Mesendoderm (in vitro differentiated cells): ENCODE measurements around the gene NAPSA.
A peak's percentile ranks its signal among the peaks of the same experiment; 100 is the strongest.
"Not testable (repeated sequence)": the region's sequence is repeated elsewhere in the genome, so short reads cannot be mapped to it uniquely, and the experiment has no call there.

Source experiments
- DNase-seq: peaks from one replicate; pipeline ENCODE4 v3.0.0; 2013
- H2AK5ac ChIP-seq: 2 replicates; pipeline ENCODE4 v1.6.1; 2013; ENCODE audit warnings: low read length, inconsistent platforms
- H2BK120ac ChIP-seq: 2 replicates; pipeline ENCODE4 v1.6.1; 2013; ENCODE audit warnings: low read depth, mild to moderate bottlenecking, low read length, moderate library complexity, mixed read lengths
- H2BK15ac ChIP-seq: replicated peaks from 2 replicates; pipeline ENCODE4 v1.6.1; 2013; ENCODE audit warnings: low read depth, mild to moderate bottlenecking, moderate library complexity
- H2BK5ac ChIP-seq: 2 replicates; pipeline ENCODE4 v1.6.1; 2013; ENCODE audit warnings: low read length, inconsistent platforms
- H3K18ac ChIP-seq: 2 replicates; pipeline ENCODE4 v1.6.1; 2013; ENCODE audit warnings: mild to moderate bottlenecking, low read length, mixed read lengths
- H3K23ac ChIP-seq: one replicate; pipeline ENCODE4 v1.6.1; 2013; ENCODE audit warnings: low read length
- H3K27ac ChIP-seq: 2 replicates; pipeline ENCODE4 v1.5.1; 2013; ENCODE audit warnings: low read depth, mild to moderate bottlenecking, inconsistent platforms, low read length, moderate library complexity
- H3K27me3 ChIP-seq: 2 replicates; pipeline ENCODE4 v1.6.1; 2013; ENCODE audit warnings: low read length, control low read depth, mild to moderate bottlenecking, inconsistent platforms; ENCODE audit not compliant: insufficient read depth, poor library complexity
- H3K36me3 ChIP-seq: 2 replicates; pipeline ENCODE4 v1.6.1; 2013; ENCODE audit warnings: low read length, inconsistent platforms; ENCODE audit not compliant: control insufficient read depth, insufficient read depth
- H3K4ac ChIP-seq: one replicate; pipeline ENCODE4 v1.6.1; 2013; ENCODE audit warnings: low read depth, mild to moderate bottlenecking, low read length, moderate library complexity
- H3K4me1 ChIP-seq: 2 replicates; pipeline ENCODE4 v1.6.1; 2013; ENCODE audit warnings: low read depth, low read length, inconsistent platforms; ENCODE audit not compliant: control insufficient read depth
- H3K4me2 ChIP-seq: 2 replicates; pipeline ENCODE4 v1.6.1; 2013; ENCODE audit warnings: low read length
- H3K4me3 ChIP-seq: 2 replicates; pipeline ENCODE4 v1.5.1; 2013; ENCODE audit warnings: mild to moderate bottlenecking, low read length
- H3K56ac ChIP-seq: one replicate; pipeline ENCODE4 v1.6.1; 2013; ENCODE audit warnings: low read length
- H3K79me1 ChIP-seq: 2 replicates; pipeline ENCODE4 v1.6.1; 2013; ENCODE audit warnings: low read length, inconsistent platforms
- H3K79me2 ChIP-seq: 2 replicates; pipeline ENCODE4 v1.6.1; 2013; ENCODE audit warnings: mild to moderate bottlenecking, low read length; ENCODE audit not compliant: control insufficient read depth, insufficient read depth
- H3K9ac ChIP-seq: 2 replicates; pipeline ENCODE4 v1.6.1; 2013; ENCODE audit warnings: low read length, inconsistent platforms
- H4K5ac ChIP-seq: one replicate; pipeline ENCODE4 v1.6.1; 2013; ENCODE audit warnings: low read length
- H4K8ac ChIP-seq: one replicate; pipeline ENCODE4 v1.6.1; 2013; ENCODE audit warnings: low read depth, mild to moderate bottlenecking, control low read depth, low read length, moderate library complexity
- WGBS: extraction: QIAGEN DNeasy Blood & Tissue Kit; methylation state at CpG from one replicate; pipeline ENCODE4 v1.1.7; 2013; ENCODE audit warnings: low lambda C conversion rate, missing lambda C conversion rate; ENCODE audit not compliant: insufficient coverage; ENCODE audit errors: extremely low coverage; 5-methylcytosine and 5-hydroxymethylcytosine counted together

The NAPSA gene

GRCh38 chr19:50340331-50340730 lies 25.1 kb downstream of the NAPSA start:
- Histone ChIP-seq H2AK5ac (no peak overlapping the region), H3K56ac (no peak overlapping the region), H3K18ac (no peak overlapping the region), H2BK5ac (no peak overlapping the region), H3K36me3 (no peaks in the 10 kb centered on the region), H2BK120ac (no peak overlapping the region), H3K4ac (no peak overlapping the region), H3K79me2 (no peaks in the 10 kb centered on the region), H4K5ac (no peak overlapping the region), H3K23ac (no peak overlapping the region), H3K27me3 (no peaks in the 10 kb centered on the region), H3K27ac (no peak overlapping the region), H4K8ac (no peak overlapping the region), H3K79me1 (no peaks in the 10 kb centered on the region), H3K4me3 (no peak overlapping the region), H3K4me2 (no peak overlapping the region), H2BK15ac (no peak overlapping the region), H3K4me1 (no peaks in the 10 kb centered on the region), H3K9ac (no peak overlapping the region)
- no peak for DNase-seq

- H2BK120ac ChIP-seq, H3K18ac ChIP-seq, H3K36me3 ChIP-seq, H3K27ac ChIP-seq, H2AK5ac ChIP-seq, H3K4ac ChIP-seq, H2BK5ac ChIP-seq, H4K8ac ChIP-seq, H3K79me1 ChIP-seq, H3K4me2 ChIP-seq, H4K5ac ChIP-seq, H3K27me3 ChIP-seq, H3K9ac ChIP-seq, H3K4me3 ChIP-seq, H3K23ac ChIP-seq, H3K4me1 ChIP-seq, H3K56ac ChIP-seq, DNase-seq, H2BK15ac ChIP-seq, H3K79me2 ChIP-seq: not testable (repeated sequence)
- WGBS: no CpG with 5 or more reads among the region's 6 CpGs
Measured at GRCh38 chr19:50337031-50337430, 28.4 kb downstream of the NAPSA start.

GRCh38 chr19:50334741-50335421 lies 30.6 kb downstream of the NAPSA start:
- no peak for DNase-seq
- Histone ChIP-seq H3K4me3 (no peak overlapping the region), H3K9ac (no peak overlapping the region), H3K27me3 (no peaks in the 10 kb centered on the region), H3K4me2 (no peak overlapping the region), H3K4ac (no peak overlapping the region), H4K5ac (no peak overlapping the region), H2BK5ac (no peak overlapping the region), H3K4me1 (peaks cover 4% of the 10 kb centered on the region), H2AK5ac (no peak overlapping the region), H3K18ac (no peak overlapping the region), H3K56ac (no peak overlapping the region), H3K36me3 (no peaks in the 10 kb centered on the region), H2BK120ac (no peak overlapping the region), H4K8ac (no peak overlapping the region), H3K23ac (no peak overlapping the region), H2BK15ac (no peak overlapping the region), H3K27ac (no peak overlapping the region), H3K79me1 (no peaks in the 10 kb centered on the region), H3K79me2 (no peaks in the 10 kb centered on the region)
- no CpG with 5 or more reads among the region's 12 CpGs for WGBS

GRCh38 chr19:50333737-50334617 lies 31.5 kb downstream of the NAPSA start:
- Histone ChIP-seq H3K18ac (peak overlapping the region; percentile 11), H3K4me3 (peak overlapping the region; percentile 47), H3K79me2 (no peaks in the 10 kb centered on the region), H3K56ac (peak overlapping the region; percentile 97), H2BK15ac (no peak overlapping the region), H3K79me1 (no peaks in the 10 kb centered on the region), H4K5ac (no peak overlapping the region), H3K36me3 (no peaks in the 10 kb centered on the region), H3K23ac (no peak overlapping the region), H2BK120ac (no peak overlapping the region), H3K27me3 (no peaks in the 10 kb centered on the region), H3K9ac (peak overlapping the region; percentile 90), H4K8ac (no peak overlapping the region), H3K4me2 (peak overlapping the region; percentile 56), H3K27ac (peak overlapping the region; percentile 42), H2AK5ac (no peak overlapping the region), H2BK5ac (peak overlapping the region; percentile 69), H3K4ac (peak overlapping the region; percentile 84), H3K4me1 (peaks cover 4% of the 10 kb centered on the region)
- no peak for DNase-seq
- no CpG with 5 or more reads among the region's 54 CpGs for WGBS

- Histone ChIP-seq H3K36me3 (no peaks in the 10 kb centered on the region), H3K4me3 (peak overlapping the region; percentile 47), H3K23ac (no peak overlapping the region), H2BK120ac (no peak overlapping the region), H3K4me2 (peak overlapping the region; percentile 94), H2BK5ac (peak overlapping the region; percentile 69), H3K4me1 (peaks cover 4% of the 10 kb centered on the region), H4K8ac (no peak overlapping the region), H3K79me2 (no peaks in the 10 kb centered on the region), H2AK5ac (no peak overlapping the region), H3K9ac (peak overlapping the region; percentile 90), H3K27me3 (peaks cover 1% of the 10 kb centered on the region), H3K4ac (peak overlapping the region; percentile 85), H2BK15ac (no peak overlapping the region), H4K5ac (no peak overlapping the region), H3K79me1 (no peaks in the 10 kb centered on the region), H3K27ac (peak overlapping the region; percentile 85), H3K18ac (peak overlapping the region; percentile 72), H3K56ac (peak overlapping the region; percentile 97)
- DNase-seq: peak; percentile 97
- WGBS: no CpG with 5 or more reads among the region's 34 CpGs
Measured at GRCh38 chr19:50333235-50333736, 32.2 kb downstream of the NAPSA start.
